Measurements from ENCODE around the gene CPNE5. TPM values are rescaled to one million over a fixed set of nuclear protein-coding genes. Genes with fewer than 3 reads are reported as not detected.

Gene CPNE5
- total and polyA plus RNA-seq, 2 donors from 2014 or later, result 3.7 to 7.1 TPM

- no peak for DNase-seq
- H3K36me3 ChIP-seq (ENCODE audit: control insufficient read depth in 2 of 3, insufficient read depth in 3 of 3, low read length in 3 of 3), result no peaks in the 10 kb centered on the region
- no peak for TF ChIP-seq CTCF (IDR thresholded peaks at IDR 0.05; ENCODE audit: borderline replicate concordance, extremely low read depth, insufficient read depth)
- H3K4me1 ChIP-seq (ENCODE audit: control insufficient read depth in 2 of 3, insufficient read depth in 2 of 3, low read depth in 1 of 3, low read length in 3 of 3), result no peaks in the 10 kb centered on the region
- no peak overlapping the region for H3K4me3 ChIP-seq (ENCODE audit: low read length in 3 of 3)
- FAIRE-seq, result no peak
- no peaks in the 10 kb centered on the region for H3K9me3 ChIP-seq (ENCODE audit: control insufficient read depth in 2 of 3, insufficient read depth in 1 of 3, low read length in 3 of 3)
- no peaks in the 10 kb centered on the region for H3K27me3 ChIP-seq (ENCODE audit: control insufficient read depth, insufficient read depth, low read length)
- H3K9ac ChIP-seq (ENCODE audit: low read length in 3 of 3), result no peak overlapping the region
- intact Hi-C loops (cut with DNase I), result loop anchor here (10.0 kb wide), 1 partner anchor 46 kb away; no protein-coding TSS in a partner anchor
- no peak overlapping the region for H3K27ac ChIP-seq (ENCODE audit: low read depth in 2 of 2, low read length in 2 of 2)
Observed at GRCh38 chr6:36698871-36699271, 140.4 kb downstream of the CPNE5 start.

GRCh38 chr6:36698196-36698595 lies 141.0 kb downstream of the CPNE5 start:
- Histone ChIP-seq H3K9ac (ENCODE audit: low read length in 3 of 3) (no peak overlapping the region), H3K9me3 (ENCODE audit: control insufficient read depth in 2 of 3, insufficient read depth in 1 of 3, low read length in 3 of 3) (no peaks in the 10 kb centered on the region), H3K4me3 (ENCODE audit: low read length in 3 of 3) (no peak overlapping the region), H3K27ac (ENCODE audit: low read depth in 2 of 2, low read length in 2 of 2) (no peak overlapping the region), H3K36me3 (ENCODE audit: control insufficient read depth in 2 of 3, insufficient read depth in 3 of 3, low read length in 3 of 3) (no peaks in the 10 kb centered on the region), H3K27me3 (ENCODE audit: control insufficient read depth, insufficient read depth, low read length) (no peaks in the 10 kb centered on the region), H3K4me1 (ENCODE audit: control insufficient read depth in 2 of 3, insufficient read depth in 2 of 3, low read depth in 1 of 3, low read length in 3 of 3) (no peaks in the 10 kb centered on the region)
- no peak for DNase-seq
- no peak for FAIRE-seq
- TF ChIP-seq CTCF (IDR thresholded peaks at IDR 0.05; ENCODE audit: borderline replicate concordance, extremely low read depth, insufficient read depth), result no peak
- intact Hi-C loops (cut with DNase I), result loop anchor here (10.0 kb wide), 1 partner anchor 47 kb away; no protein-coding TSS in a partner anchor

- intact Hi-C loops (cut with DNase I), result loop anchor here (10.0 kb wide), 1 partner anchor 47 kb away; no protein-coding TSS in a partner anchor
- DNase-seq, result no peak
- FAIRE-seq, result no peak
Observed at GRCh38 chr6:36697481-36697903, 141.8 kb downstream of the CPNE5 start, which contains the start of gene RAB44. TSS of gene RAB44 (plus strand) at chr6:36697826. CDS start at chr6:36704236, 6,410 bp downstream.

More at GRCh38 chr6:36697481-36697903, 141.8 kb downstream of the CPNE5 start, which contains the start of gene RAB44:
- no peak within 1 kb of the TSS for H3K4me3 ChIP-seq (ENCODE audit: low read length in 3 of 3)
- no peak within 1 kb of the TSS for H3K9ac ChIP-seq (ENCODE audit: low read length in 3 of 3)
- no peak for TF ChIP-seq CTCF (IDR thresholded peaks at IDR 0.05; ENCODE audit: borderline replicate concordance, extremely low read depth, insufficient read depth)
- H3K9me3 ChIP-seq (ENCODE audit: control insufficient read depth in 2 of 3, insufficient read depth in 1 of 3, low read length in 3 of 3), result no peaks in the 10 kb centered on the region
- H3K4me1 ChIP-seq (ENCODE audit: control insufficient read depth in 2 of 3, insufficient read depth in 2 of 3, low read depth in 1 of 3, low read length in 3 of 3), result no peaks in the 10 kb centered on the region
- no peak within 1 kb of the TSS for H3K27ac ChIP-seq (ENCODE audit: low read depth in 2 of 2, low read length in 2 of 2)
- no peaks in the 10 kb centered on the region for H3K36me3 ChIP-seq (ENCODE audit: control insufficient read depth in 2 of 3, insufficient read depth in 3 of 3, low read length in 3 of 3)
- H3K27me3 ChIP-seq (ENCODE audit: control insufficient read depth, insufficient read depth, low read length), result no peaks in the 10 kb centered on the region

All from kidney (tissue), 14 donors.